Upper lobe of left lung (tissue), 6 donors: ENCODE measurements around the gene MRC2. TPM values are rescaled to one million over a fixed set of nuclear protein-coding genes. Genes with fewer than 3 reads are reported as not detected.

Experiments
- ATAC-seq, 2 donors: fragments of 200-7000 bp; cut with Tn5 transposase; one replicate each; pipeline ENCODE4 v1.9.1; 2022; ENCODE audit warnings: mild to moderate bottlenecking in 2 of 2, moderate library complexity in 2 of 2; ENCODE audit not compliant: low FRiP score in 2 of 2
- DNase-seq, 2 donors: peaks; one replicate each; pipeline ENCODE4 v3.0.0-alpha.2; 2019 to 2020
- H3K27ac ChIP-seq, 4 donors: fragments of 200-600 bp; sonication (generic); one replicate each; pipeline ENCODE4 v1.5.1; 2016 to 2019
- H3K27me3 ChIP-seq, 4 donors: fragments of 200-600 bp; sonication (generic); one replicate each; pipeline ENCODE4 v1.5.1; 2017 to 2019
- H3K36me3 ChIP-seq, 4 donors: fragments of 200-600 bp; sonication (generic); one replicate each; pipeline ENCODE4 v1.5.1; 2016 to 2019
- H3K4me1 ChIP-seq, 4 donors: fragments of 200-600 bp; sonication (generic); one replicate each; pipeline ENCODE4 v1.5.1; 2018 to 2019
- H3K4me3 ChIP-seq, 4 donors: fragments of 200-600 bp; sonication (generic); one replicate each; pipeline ENCODE4 v1.5.1; 2017 to 2019; ENCODE audit warnings: mild to moderate bottlenecking in 2 of 4, moderate library complexity in 1 of 4
- H3K9me3 ChIP-seq, 4 donors: fragments of 200-600 bp; sonication (generic); one replicate each; pipeline ENCODE4 v1.5.1; 2018 to 2019
- EP300 ChIP-seq, 4 donors: sonication (generic); formaldehyde crosslinking; IDR thresholded peaks; one replicate each; pipeline ENCODE4 v1.5.1; 2017; ENCODE audit warnings: antibody characterized with exemption in 4 of 4, control low read depth in 2 of 4
- POLR2A ChIP-seq, 4 donors: fragments of 450-650 bp; IDR thresholded peaks; one replicate each; pipeline ENCODE4 v1.5.1; 2016 to 2017; ENCODE audit warnings: antibody characterized with exemption in 4 of 4, mild to moderate bottlenecking in 2 of 4
- POLR2AphosphoS5 ChIP-seq, 2 donors: sonication (generic); formaldehyde crosslinking; IDR thresholded peaks; one replicate each; pipeline ENCODE4 v1.5.1; 2017; ENCODE audit warnings: antibody characterized with exemption in 2 of 2
- WGBS, 2 donors: methylation state at CpG; one replicate each; pipeline ENCODE4 v1.1.5; 2017 to 2018; 5-methylcytosine and 5-hydroxymethylcytosine counted together
- total RNA-seq, 6 donors: library from RNA; depleted of rRNA in 4 of 6; stranded (reverse); fragments of >200 nt in 4 of 6; gene quantifications; one replicate each; pipeline versions ENCODE4 v1.1.0 to v1.2.1, GENCODE V29; 2016 to 2021
- TF ChIP-seq, protein P1 (sequence below), 6 experiments: fragments of 450-650 bp in 4 of 6; fragments of 200-600 bp in 2 of 6; sonication (generic) in 2 of 6; IDR thresholded peaks; one replicate each; pipeline ENCODE4 v1.5.1; 2016 to 2019; ENCODE audit warnings: antibody characterized with exemption in 6 of 6
- donor health status: DM: no; HTN: no; CAD: no; lungs with moderate emphysema.
- donor health status: DM: no; HTN: yes; CAD: no; lungs with severe emphysema.

MRC2 gene
- total RNA-seq, 6 donors from 2014 or later, result 32.1 to 185 (median 116) TPM

GRCh38 chr17:62674841-62675240 lies 47.4 kb downstream of the MRC2 start:
- 79 to 85% methylated on average over 3 of the region's 3 CpGs for WGBS, 2 donors
- no peak for ATAC-seq
- no peaks in the 10 kb centered on the region for H3K4me1 ChIP-seq
- H3K9me3 ChIP-seq, result no peaks in the 10 kb centered on the region
- no peaks in the 10 kb centered on the region for H3K27me3 ChIP-seq
- H3K4me3 ChIP-seq, result no peak overlapping the region
- H3K27ac ChIP-seq, result no peak overlapping the region
- TF ChIP-seq, protein P1, sequence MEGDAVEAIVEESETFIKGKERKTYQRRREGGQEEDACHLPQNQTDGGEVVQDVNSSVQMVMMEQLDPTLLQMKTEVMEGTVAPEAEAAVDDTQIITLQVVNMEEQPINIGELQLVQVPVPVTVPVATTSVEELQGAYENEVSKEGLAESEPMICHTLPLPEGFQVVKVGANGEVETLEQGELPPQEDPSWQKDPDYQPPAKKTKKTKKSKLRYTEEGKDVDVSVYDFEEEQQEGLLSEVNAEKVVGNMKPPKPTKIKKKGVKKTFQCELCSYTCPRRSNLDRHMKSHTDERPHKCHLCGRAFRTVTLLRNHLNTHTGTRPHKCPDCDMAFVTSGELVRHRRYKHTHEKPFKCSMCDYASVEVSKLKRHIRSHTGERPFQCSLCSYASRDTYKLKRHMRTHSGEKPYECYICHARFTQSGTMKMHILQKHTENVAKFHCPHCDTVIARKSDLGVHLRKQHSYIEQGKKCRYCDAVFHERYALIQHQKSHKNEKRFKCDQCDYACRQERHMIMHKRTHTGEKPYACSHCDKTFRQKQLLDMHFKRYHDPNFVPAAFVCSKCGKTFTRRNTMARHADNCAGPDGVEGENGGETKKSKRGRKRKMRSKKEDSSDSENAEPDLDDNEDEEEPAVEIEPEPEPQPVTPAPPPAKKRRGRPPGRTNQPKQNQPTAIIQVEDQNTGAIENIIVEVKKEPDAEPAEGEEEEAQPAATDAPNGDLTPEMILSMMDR (IDR thresholded peaks at IDR 0.05), result no peak
- TF ChIP-seq EP300 (IDR thresholded peaks at IDR 0.05) (no peak), POLR2A (IDR thresholded peaks at IDR 0.05) (no peak), POLR2AphosphoS5 (IDR thresholded peaks at IDR 0.05) (no peak)
- peaks cover 0 to 18% (median 8%) of the 10 kb centered on the region in 4 donors for H3K36me3 ChIP-seq
- DNase-seq, result no peak

DNA sequence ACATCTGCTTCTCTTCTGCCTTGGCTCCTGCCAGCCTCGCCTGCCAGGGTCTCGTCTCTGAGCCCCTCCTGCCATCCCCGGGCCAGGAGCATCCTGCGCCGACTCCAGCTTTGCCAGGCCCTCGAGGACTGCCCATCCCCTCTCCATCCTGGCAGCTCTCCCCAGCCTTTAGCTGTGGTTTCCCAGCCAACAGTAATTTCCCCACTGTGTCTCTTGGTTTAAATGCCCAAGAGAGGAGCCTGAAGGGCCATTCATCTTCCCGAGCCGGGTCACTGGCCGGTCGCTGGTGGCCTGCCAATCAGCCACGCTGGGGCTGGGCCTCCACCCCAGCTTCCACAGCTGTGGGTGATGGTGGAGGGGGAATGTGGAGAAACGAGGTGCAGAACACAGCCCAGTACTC lies 47.8 kb downstream of the MRC2 start:
- TF ChIP-seq, protein P1 (IDR thresholded peaks at IDR 0.05), result no peak
- TF ChIP-seq EP300 (IDR thresholded peaks at IDR 0.05), result no peak
- TF ChIP-seq POLR2A (IDR thresholded peaks at IDR 0.05), result no peak
- Histone ChIP-seq H3K27me3 (no peaks in the 10 kb centered on the region), H3K4me1 (no peaks in the 10 kb centered on the region), H3K36me3 (peaks cover 0 to 18% (median 8%) of the 10 kb centered on the region in 4 donors), H3K9me3 (no peaks in the 10 kb centered on the region), H3K4me3 (no peak overlapping the region), H3K27ac (no peak overlapping the region)
- 44 to 61% methylated on average over 12 of the region's 12 CpGs for WGBS, 2 donors
- ATAC-seq (no peak), DNase-seq (peak in 1 of 2 donors; percentile 88)

- H3K36me3 ChIP-seq, result peaks cover 0 to 21% (median 9%) of the 10 kb centered on the region in 4 donors
- no peaks in the 10 kb centered on the region for H3K27me3 ChIP-seq
- DNase-seq, result no peak
- H3K9me3 ChIP-seq, result no peaks in the 10 kb centered on the region
- ATAC-seq, result no peak
- H3K4me1 ChIP-seq, result no peaks in the 10 kb centered on the region
- no peak overlapping the region for H3K27ac ChIP-seq
- TF ChIP-seq, protein P1 (IDR thresholded peaks at IDR 0.05), result no peak
- TF ChIP-seq POLR2AphosphoS5 (IDR thresholded peaks at IDR 0.05), result no peak
- no peak for TF ChIP-seq POLR2A (IDR thresholded peaks at IDR 0.05)
- TF ChIP-seq EP300 (IDR thresholded peaks at IDR 0.05), result no peak
- 67 to 75% methylated on average over 1 to 4 of the region's 4 CpGs for WGBS, 2 donors
- H3K4me3 ChIP-seq, result no peak overlapping the region
Measured at GRCh38 chr17:62675701-62676100, 48.2 kb downstream of the MRC2 start.

DNA sequence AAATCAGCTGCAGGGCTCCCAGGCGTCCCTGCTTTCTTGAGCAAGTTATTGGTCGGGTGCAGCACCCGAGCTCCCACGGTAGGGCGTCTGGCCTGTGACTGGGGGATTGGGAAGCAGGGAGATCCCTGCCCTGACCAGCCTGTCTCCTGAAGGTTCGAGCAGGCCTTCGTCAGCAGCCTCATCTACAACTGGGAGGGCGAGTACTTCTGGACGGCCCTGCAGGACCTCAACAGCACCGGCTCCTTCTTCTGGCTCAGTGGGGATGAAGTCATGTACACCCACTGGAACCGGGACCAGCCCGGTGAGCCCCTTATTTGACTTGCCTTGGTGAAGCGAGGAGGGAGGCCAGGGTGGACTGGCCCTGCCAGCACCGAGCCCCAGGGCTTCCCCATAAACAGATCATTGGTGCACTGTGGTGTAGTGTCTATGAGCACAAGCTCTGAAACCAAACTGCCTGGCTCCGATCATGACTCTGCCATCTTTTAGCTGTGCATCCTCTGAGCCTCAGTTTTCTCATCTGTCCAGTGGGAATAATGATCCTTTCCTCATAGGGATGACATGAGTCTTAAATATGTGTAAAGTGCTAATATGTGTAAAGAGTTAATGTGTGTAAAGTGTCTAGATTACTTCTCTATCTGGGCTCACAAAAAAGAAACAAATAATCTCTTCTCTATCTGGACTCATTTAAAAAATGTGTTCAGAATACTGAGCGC lies 48.9 kb downstream of the MRC2 start:
- H3K36me3 ChIP-seq, result peaks cover 0 to 28% (median 13%) of the 10 kb centered on the region in 4 donors
- H3K27me3 ChIP-seq, result no peaks in the 10 kb centered on the region
- ATAC-seq (no peak), DNase-seq (no peak)
- no peaks in the 10 kb centered on the region for H3K4me1 ChIP-seq
- no peak overlapping the region for H3K27ac ChIP-seq
- 93 to 96% methylated on average over 7 to 16 of the region's 16 CpGs for WGBS, 2 donors
- H3K4me3 ChIP-seq, result no peak overlapping the region
- no peaks in the 10 kb centered on the region for H3K9me3 ChIP-seq
- TF ChIP-seq POLR2AphosphoS5 (IDR thresholded peaks at IDR 0.05) (no peak), EP300 (IDR thresholded peaks at IDR 0.05) (no peak), POLR2A (IDR thresholded peaks at IDR 0.05) (no peak)
- TF ChIP-seq, protein P1 (IDR thresholded peaks at IDR 0.05), result no peak
